ENCODE data around the gene ECE1. TPM values are rescaled to one million over a fixed set of nuclear protein-coding genes. Genes with fewer than 3 reads are reported as not detected.
"Not testable (repeated sequence)": the region's sequence is repeated elsewhere in the genome, so short reads cannot be mapped to it uniquely, and the experiment has no call there.

Gene ECE1
- total and polyA plus RNA-seq, 9 donors, result 37.3 to 313 (median 119) TPM

DNA sequence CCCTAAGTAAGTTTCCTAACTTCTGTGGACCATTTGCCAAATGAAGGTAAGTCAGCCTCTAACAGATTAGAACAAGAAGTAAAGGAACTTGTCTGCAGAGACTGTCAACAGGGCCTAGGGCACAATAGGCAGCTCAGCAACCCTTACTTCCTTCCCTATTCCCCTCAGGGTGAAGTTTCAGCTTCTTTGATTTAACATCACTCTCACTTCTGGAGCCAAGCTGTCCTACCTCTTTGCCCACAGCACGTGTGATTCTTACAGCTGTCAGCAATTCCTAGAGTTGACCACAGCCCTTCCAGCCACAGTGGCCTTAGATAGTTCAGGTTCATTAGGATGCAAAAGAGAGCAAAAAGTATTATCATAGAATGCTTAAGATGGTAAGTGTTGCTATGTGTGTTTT lies 106.0 kb downstream of the ECE1 start:
- intact Hi-C loops (cut with DNase I), result no loop called here
- Histone ChIP-seq H3K27me3 (no peaks in the 10 kb centered on the region), H3K27ac (no peak overlapping the region), H3K4me1 (ENCODE audit: insufficient read depth) (no peaks in the 10 kb centered on the region), H3K36me3 (no peaks in the 10 kb centered on the region), H3K9me3 (no peaks in the 10 kb centered on the region), H3K4me3 (no peak overlapping the region)
- TF ChIP-seq POLR2A (IDR thresholded peaks at IDR 0.05) (no peak), EP300 (IDR thresholded peaks at IDR 0.05) (no peak)
- TF ChIP-seq, protein P1, sequence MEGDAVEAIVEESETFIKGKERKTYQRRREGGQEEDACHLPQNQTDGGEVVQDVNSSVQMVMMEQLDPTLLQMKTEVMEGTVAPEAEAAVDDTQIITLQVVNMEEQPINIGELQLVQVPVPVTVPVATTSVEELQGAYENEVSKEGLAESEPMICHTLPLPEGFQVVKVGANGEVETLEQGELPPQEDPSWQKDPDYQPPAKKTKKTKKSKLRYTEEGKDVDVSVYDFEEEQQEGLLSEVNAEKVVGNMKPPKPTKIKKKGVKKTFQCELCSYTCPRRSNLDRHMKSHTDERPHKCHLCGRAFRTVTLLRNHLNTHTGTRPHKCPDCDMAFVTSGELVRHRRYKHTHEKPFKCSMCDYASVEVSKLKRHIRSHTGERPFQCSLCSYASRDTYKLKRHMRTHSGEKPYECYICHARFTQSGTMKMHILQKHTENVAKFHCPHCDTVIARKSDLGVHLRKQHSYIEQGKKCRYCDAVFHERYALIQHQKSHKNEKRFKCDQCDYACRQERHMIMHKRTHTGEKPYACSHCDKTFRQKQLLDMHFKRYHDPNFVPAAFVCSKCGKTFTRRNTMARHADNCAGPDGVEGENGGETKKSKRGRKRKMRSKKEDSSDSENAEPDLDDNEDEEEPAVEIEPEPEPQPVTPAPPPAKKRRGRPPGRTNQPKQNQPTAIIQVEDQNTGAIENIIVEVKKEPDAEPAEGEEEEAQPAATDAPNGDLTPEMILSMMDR (IDR thresholded peaks at IDR 0.05), result no peak
- WGBS, 3 donors, result 50 to 58% (median 50%) methylated on average over 1 of the region's 1 CpG
- no peak for DNase-seq

DNA sequence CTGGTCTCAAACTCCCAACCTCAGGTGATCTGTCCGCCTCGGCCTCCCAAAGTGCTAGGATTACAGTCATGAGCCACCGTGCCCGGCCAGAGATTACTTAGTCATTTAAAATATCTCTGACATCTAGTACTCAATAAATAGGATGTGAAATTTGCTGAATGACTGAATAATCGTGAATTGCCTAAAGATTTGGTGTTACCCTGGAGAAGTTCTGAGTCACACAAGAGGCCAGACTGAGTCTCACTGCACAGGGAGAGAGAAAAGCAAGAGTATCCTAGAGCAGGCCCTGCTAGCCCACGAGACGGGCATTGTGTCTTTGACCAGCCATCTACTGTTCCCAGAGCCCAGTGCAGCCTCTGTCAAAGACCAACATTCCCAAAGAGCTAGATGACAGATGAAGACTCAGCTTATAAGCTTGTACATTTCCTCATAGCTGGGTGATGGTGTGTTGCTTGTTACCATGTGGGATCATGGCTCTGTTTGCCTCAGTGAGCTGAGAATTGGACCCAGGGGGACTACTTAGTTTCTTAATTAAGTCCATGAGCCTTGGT lies 108.0 kb downstream of the ECE1 start:
- H3K9me3 ChIP-seq, result no peaks in the 10 kb centered on the region
- DNase-seq, result no peak
- H3K4me3 ChIP-seq, result no peak overlapping the region
- H3K36me3 ChIP-seq, result no peaks in the 10 kb centered on the region
- H3K4me1 ChIP-seq (ENCODE audit: insufficient read depth), result no peaks in the 10 kb centered on the region
- no peak overlapping the region for H3K27ac ChIP-seq
- intact Hi-C loops (cut with DNase I), result no loop called here
- no peak for TF ChIP-seq POLR2A (IDR thresholded peaks at IDR 0.05)
- TF ChIP-seq, protein P1 (IDR thresholded peaks at IDR 0.05), result no peak
- TF ChIP-seq EP300 (IDR thresholded peaks at IDR 0.05), result no peak
- 92 to 93% (median 92%) methylated on average over 7 of the region's 7 CpGs for WGBS, 3 donors
- no peaks in the 10 kb centered on the region for H3K27me3 ChIP-seq

DNA sequence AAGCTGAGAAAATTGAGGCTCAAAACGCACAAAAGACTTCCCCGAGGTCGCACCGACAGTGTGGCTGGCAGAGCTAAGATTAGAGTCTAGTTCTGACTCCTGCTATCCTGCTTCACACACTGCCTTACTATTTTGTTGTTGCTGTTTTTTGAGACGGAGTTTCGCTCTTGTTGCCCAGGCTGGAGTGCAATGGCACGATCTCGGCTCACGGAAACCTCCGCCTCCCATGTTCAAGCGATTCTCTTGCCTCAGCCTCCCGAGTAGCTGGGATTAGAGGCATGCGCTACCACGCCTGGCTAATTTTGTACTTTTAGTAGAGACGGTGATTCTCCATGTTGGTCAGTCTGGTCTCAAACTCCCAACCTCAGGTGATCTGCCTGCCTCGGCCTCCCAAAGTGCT lies 112.0 kb downstream of the ECE1 start:
- H3K4me1 ChIP-seq (ENCODE audit: insufficient read depth); DNase-seq; intact Hi-C loops (cut with DNase I); H3K9me3 ChIP-seq; H3K27ac ChIP-seq; H3K36me3 ChIP-seq; H3K4me3 ChIP-seq; H3K27me3 ChIP-seq: not testable (repeated sequence)
- WGBS, 3 donors, result 95 to 97% (median 96%) methylated on average over 16 of the region's 16 CpGs

DNA sequence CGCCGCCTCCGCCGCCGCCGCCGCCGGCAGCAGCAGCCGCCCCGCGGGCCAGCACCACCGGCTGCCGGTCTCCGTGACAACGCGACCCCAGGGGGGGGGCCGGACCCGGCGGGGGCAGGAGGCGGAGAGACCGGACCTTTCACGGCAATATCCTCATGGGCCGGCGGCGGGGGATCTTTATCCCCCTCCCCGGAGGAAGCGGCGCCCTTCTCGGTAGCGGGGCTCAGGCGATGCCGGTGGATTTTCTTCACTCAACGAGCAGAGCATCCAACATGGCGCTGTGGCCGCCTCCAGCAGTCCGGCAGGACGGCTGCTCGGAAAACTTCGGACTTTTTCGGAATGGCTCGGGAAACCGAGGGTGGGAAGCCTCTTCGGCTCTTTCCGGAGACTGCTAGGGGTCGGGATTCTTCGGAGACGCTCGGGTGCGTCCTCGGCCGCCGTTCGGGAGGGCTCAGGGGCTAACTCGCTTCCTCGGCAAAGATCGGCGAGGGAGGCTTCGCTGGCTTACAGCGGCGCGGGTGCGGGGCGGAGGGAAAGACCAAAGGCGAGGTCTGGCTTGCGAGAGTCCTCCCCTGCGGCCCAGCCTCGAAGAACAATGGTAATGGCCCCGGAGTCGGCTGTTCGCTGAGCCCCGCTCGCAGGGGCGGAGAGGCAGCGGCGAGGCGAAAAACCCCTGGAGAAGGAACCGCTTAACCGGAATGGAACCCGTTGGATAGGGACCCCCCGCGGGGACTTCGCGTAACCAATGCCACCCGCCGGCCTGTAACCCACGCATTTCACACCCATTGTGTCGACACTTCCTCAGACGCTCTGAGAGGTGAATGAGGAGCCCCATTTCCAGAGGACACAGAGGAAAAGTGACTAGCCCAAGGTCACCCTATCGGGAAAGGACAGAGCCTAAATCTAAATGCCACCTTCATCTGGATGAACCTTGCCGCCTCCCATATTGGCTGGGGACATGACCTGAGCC lies 113.4 kb downstream of the ECE1 start, which contains the start of gene EIF4G3:
Gene EIF4G3 (minus strand): TSS at position 312 of the 970 bp plus-strand sequence. CDS start 174,155 bp downstream, outside the sequence.
- H3K4me3 ChIP-seq, result peak within 1 kb of the TSS; percentile 87
- no peaks in the 10 kb centered on the region for H3K4me1 ChIP-seq (ENCODE audit: insufficient read depth)
- peak within 1 kb of the TSS; percentile 67 to 85 for H3K27ac ChIP-seq
- 1 to 2% (median 2%) methylated on average over 62 to 90 of the region's 90 CpGs for WGBS, 3 donors
- no peaks in the 10 kb centered on the region for H3K9me3 ChIP-seq
- H3K36me3 ChIP-seq, result no peaks in the 10 kb centered on the region
- peak; percentile 99 to 100 (median 100) for DNase-seq
- intact Hi-C loops (cut with DNase I), result no loop called here
- TF ChIP-seq EP300 (IDR thresholded peaks at IDR 0.05) (no peak), POLR2A (IDR thresholded peaks at IDR 0.05) (peak; percentile 95)
- TF ChIP-seq, protein P1 (IDR thresholded peaks at IDR 0.05), result no peak
- H3K27me3 ChIP-seq, result no peaks in the 10 kb centered on the region

Measured in ovary (tissue), 9 donors.